GM19328 (cell line): ENCODE data around the gene ACOXL.
"Not testable (repeated sequence)": the region's sequence is repeated elsewhere in the genome, so short reads cannot be mapped to it uniquely, and the experiment has no call there.

Experiments used
- ATAC-seq: cut with Tn5 transposase; IDR thresholded peaks from one replicate; pipeline ENCODE4 v1.9.1; 2021; ENCODE audit warnings: mild to moderate bottlenecking, moderate library complexity; ENCODE audit not compliant: unreplicated experiment

The ACOXL gene

GRCh38 chr2:111049792-111050640 is 317.6 kb downstream of the ACOXL start:
- ATAC-seq: peak; percentile 50

DNA sequence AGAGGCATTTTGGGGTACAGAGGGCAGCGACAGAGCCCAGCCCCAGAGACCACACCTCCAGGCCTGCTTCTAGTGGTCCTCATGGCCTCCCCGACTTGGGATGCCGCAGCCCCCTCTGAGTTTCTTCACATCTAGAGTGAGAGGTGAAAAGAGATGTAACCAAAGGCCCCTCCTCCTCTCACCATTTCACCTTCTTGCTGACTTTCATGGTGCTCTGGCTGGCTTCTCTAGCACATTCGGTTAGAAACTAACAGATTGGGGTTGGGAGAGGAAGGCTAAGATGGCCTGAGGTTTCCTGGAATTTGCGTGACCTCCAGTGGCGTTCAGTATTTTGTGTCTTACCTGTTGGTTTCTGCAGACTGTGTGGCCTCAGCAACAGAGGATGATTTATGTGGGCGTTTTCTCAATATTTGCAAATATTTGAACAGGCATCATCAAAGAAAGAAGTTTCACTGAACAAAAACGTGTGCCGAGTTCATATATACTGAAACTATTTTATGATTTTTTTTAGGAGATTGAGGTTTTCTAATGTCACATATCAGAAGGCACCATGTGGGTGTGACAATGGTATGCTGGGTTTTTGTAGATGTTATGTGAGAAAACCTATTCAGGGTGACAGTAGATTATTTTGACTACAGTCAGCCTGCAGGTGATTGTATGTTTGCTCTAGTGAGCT is 318.5 kb downstream of the ACOXL start:
- ATAC-seq: no peak

- ATAC-seq: no peak
Measured at GRCh38 chr2:111052621-111053020, 320.2 kb downstream of the ACOXL start.

GRCh38 chr2:111053266-111053665 is 320.9 kb downstream of the ACOXL start:
- ATAC-seq: no peak

GRCh38 chr2:111053825-111054515 is 321.6 kb downstream of the ACOXL start:
- no peak for ATAC-seq

- ATAC-seq: no peak
Measured at GRCh38 chr2:111054791-111055691, 322.7 kb downstream of the ACOXL start.

GRCh38 chr2:111055735-111056134 is 323.4 kb downstream of the ACOXL start:
- no peak for ATAC-seq

- ATAC-seq: peak; percentile 51
Measured at GRCh38 chr2:111057045-111057444, 324.7 kb downstream of the ACOXL start.

DNA sequence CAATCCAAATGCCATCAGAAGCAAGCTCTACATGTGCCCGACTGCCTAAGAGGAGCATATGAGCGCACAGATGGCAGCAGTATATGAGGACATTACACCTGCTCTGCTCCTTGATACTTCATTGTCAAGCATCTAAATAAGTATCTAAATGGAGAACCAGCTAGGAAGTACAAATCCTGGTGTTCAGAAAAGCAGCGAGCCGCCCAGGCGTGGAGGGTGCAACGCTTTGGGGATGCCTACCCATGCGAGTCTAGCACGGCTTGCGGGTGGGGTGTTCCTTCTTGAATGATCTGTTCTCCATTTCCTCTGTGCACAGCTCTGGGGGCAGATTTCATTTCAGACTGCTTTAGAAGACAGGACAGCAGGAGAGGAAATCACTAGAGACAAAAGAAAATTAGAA is 325.3 kb downstream of the ACOXL start:
- no peak for ATAC-seq

GRCh38 chr2:111058264-111058663 is 325.9 kb downstream of the ACOXL start:
- no peak for ATAC-seq

GRCh38 chr2:111061191-111061590 is 328.8 kb downstream of the ACOXL start:
- ATAC-seq: no peak

GRCh38 chr2:111062417-111062816 is 330.0 kb downstream of the ACOXL start:
- no peak for ATAC-seq

DNA sequence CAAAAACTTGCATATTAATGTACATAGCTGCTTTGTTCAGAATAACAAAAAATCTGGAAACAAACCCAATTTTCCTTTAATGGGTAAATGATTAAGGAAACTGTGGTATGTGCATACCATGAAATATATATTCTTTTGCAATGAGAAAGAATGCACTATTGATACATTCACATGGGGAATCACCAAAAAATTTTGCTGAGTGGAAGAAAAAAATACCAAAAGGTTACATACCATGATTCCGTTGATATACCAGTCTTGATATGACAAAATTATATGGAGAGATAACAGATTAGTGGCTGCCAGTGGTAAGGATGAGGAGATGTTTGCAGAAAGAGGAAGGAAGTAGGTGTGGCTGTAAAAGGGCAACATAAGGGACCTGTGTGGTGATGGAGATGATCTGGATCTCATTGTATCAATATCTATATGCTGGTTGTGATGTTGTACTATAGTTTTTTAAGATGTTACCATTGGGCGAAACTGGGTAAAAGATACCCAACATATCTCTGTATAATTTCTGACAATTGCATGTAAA is 333.8 kb downstream of the ACOXL start:
- ATAC-seq: no peak

- ATAC-seq: no peak
Measured at GRCh38 chr2:111068435-111069058, 336.2 kb downstream of the ACOXL start.

GRCh38 chr2:111069722-111070121 is 337.3 kb downstream of the ACOXL start:
- no peak for ATAC-seq

DNA sequence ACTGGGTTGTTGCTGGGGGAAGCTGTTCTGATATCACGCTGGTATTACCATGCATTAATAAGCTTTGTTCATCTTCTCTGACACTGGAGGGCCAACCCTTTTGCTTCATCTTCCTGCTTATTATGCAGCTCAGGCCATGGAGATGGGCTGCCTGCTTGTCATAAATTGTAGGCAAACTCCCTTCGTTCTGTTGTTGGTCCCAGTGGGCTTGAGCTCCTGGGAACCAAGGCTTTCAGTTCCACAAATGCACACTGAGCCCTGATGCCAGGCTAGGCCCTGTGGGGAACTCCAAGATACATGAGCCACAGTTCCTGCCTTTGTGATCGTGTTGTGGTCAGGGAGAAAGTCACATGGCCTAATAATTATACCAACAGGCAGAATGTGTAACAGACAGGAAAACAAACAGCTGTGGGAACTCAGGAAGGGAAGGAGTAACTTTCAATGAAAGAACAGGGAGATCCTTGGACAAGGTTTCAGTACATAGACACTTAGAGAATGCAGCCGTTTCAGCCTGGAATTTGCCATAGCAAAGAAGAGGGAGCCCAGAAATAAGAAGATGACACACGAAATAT is 339.3 kb downstream of the ACOXL start:
- ATAC-seq: no peak

DNA sequence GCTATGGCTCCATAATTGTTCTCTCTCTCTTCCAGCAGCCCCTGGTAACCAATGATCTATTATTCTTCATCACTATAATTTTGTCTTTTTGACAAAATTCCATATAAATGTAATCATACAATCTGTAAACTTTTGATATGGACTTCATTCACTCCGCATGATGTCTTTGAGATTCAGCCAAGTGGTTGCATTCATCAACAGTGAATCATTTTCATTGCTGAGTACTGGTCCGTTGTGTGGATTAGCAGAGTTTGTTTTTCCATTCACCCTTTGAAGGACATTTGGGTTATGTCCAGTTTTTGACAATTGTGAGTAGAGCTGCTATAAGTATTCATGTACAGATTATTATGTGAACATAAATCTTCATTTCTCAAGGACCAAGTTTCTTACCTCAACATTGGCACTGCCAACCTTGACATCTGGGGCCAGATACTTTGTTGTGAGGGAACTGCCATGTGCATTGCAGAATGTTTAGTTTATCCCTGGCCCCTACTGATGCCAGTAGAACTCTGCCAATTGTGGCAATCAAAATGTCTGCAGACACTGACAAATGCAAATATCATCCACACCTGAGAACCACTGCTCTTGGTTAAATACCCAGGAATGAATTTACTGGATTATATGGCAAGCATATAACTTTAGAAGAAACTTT is 340.0 kb downstream of the ACOXL start:
- no peak for ATAC-seq

- not testable (repeated sequence) for ATAC-seq
Measured at GRCh38 chr2:111082659-111083058, 350.3 kb downstream of the ACOXL start.

GRCh38 chr2:111091811-111092211 is 359.4 kb downstream of the ACOXL start:
- ATAC-seq: no peak
